ENCODE results near the gene NCEH1. TPM values are rescaled to one million over a fixed set of nuclear protein-coding genes. Genes with fewer than 3 reads are reported as not detected.

Gene NCEH1
- total and polyA plus RNA-seq, 4 donors = 1.1 to 32.3 (median 2.5) TPM

- no peak for DNase-seq (ENCODE audit: low spot score)
- Histone ChIP-seq H3K9ac (ENCODE audit: low read depth in 1 of 2, low read length in 2 of 2) (no peak overlapping the region), H3K36me3 (ENCODE audit: control insufficient read depth in 4 of 4, insufficient read depth in 3 of 4, low read depth in 1 of 4, low read length in 3 of 4) (no peaks in the 10 kb centered on the region), H3K4me3 (ENCODE audit: low read depth in 1 of 3, low read length in 3 of 3) (no peak overlapping the region), H3K27ac (ENCODE audit: low read depth in 1 of 2, low read length in 2 of 2) (no peak overlapping the region), H3K4me1 (ENCODE audit: control insufficient read depth in 4 of 4, insufficient read depth in 4 of 4, low read length in 3 of 4) (peaks cover 0 to 9% (median 3%) of the 10 kb centered on the region in 4 donors), H3K27me3 (ENCODE audit: control insufficient read depth in 4 of 4, insufficient read depth in 4 of 4, low read length in 3 of 4) (no peaks in the 10 kb centered on the region), H3K9me3 (ENCODE audit: control insufficient read depth in 4 of 4, low read length in 3 of 4) (no peaks in the 10 kb centered on the region)
- no peak for TF ChIP-seq EGR1 (IDR thresholded peaks at IDR 0.05; ENCODE audit: low read depth in 2 of 2)
- no peak for TF ChIP-seq FOXA1 (IDR thresholded peaks at IDR 0.05)
- no peak for TF ChIP-seq JUND (IDR thresholded peaks at IDR 0.05)
- TF ChIP-seq RXRA (IDR thresholded peaks at IDR 0.05) = no peak
- TF ChIP-seq YY1 (IDR thresholded peaks at IDR 0.05) = no peak
- 86% methylated on average over 3 of the region's 3 CpGs for WGBS
Observed at GRCh38 chr3:172647080-172647479, 63.8 kb downstream of the NCEH1 start.

DNA sequence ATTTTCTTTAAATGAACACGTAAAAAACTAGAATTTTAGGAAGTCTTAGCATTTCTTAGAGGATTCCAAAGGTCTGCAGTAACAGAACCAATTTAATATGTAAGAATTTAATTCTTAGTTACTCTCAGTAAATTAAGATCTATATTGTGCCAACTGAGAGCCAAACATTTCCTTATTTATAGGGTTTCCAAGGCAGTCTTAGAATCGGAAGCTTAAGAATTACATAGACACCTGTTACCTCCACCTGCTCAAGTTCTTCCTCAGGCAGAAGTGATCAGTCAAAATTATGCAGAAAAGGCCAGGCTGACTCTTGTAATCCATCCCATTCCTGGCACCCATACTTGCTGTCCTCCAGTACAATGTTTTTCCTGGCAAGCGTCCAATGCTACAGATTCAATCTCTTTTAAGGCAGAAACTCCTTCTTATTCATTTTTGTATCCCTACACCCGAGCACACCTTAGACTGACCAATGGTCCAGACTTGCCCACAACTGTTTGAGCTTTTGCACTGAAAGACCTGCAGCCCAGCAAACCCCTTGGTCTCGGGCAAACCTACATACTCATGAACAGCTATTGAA is 64.3 kb downstream of the NCEH1 start:
- H3K27ac ChIP-seq (ENCODE audit: low read depth in 1 of 2, low read length in 2 of 2) = no peak overlapping the region
- no peak overlapping the region for H3K9ac ChIP-seq (ENCODE audit: low read depth in 1 of 2, low read length in 2 of 2)
- no peaks in the 10 kb centered on the region for H3K27me3 ChIP-seq (ENCODE audit: control insufficient read depth in 4 of 4, insufficient read depth in 4 of 4, low read length in 3 of 4)
- 75% methylated on average over 5 of the region's 5 CpGs for WGBS
- TF ChIP-seq, protein P1, sequence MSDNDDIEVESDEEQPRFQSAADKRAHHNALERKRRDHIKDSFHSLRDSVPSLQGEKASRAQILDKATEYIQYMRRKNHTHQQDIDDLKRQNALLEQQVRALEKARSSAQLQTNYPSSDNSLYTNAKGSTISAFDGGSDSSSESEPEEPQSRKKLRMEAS (IDR thresholded peaks at IDR 0.05) = no peak
- TF ChIP-seq ZBTB33 (IDR thresholded peaks at IDR 0.05) (no peak), TAF1 (conservative IDR thresholded peaks at IDR 0.05) (no peak), FOXA1 (IDR thresholded peaks at IDR 0.05) (no peak), GABPA (IDR thresholded peaks at IDR 0.05 in 1 of 2, conservative IDR thresholded peaks at IDR 0.05 in 1 of 2) (no peak), JUND (IDR thresholded peaks at IDR 0.05) (no peak), SP1 (IDR thresholded peaks at IDR 0.05) (no peak), EGR1 (IDR thresholded peaks at IDR 0.05; ENCODE audit: low read depth in 2 of 2) (no peak), HNF4G (IDR thresholded peaks at IDR 0.05) (no peak), FOXA2 (IDR thresholded peaks at IDR 0.05) (no peak), YY1 (IDR thresholded peaks at IDR 0.05) (no peak), RAD21 (IDR thresholded peaks at IDR 0.05) (no peak), ATF3 (IDR thresholded peaks at IDR 0.05) (no peak), HNF4A (conservative IDR thresholded peaks at IDR 0.05) (no peak), NR2F2 (IDR thresholded peaks at IDR 0.05) (no peak)
- TF ChIP-seq, protein P2, sequence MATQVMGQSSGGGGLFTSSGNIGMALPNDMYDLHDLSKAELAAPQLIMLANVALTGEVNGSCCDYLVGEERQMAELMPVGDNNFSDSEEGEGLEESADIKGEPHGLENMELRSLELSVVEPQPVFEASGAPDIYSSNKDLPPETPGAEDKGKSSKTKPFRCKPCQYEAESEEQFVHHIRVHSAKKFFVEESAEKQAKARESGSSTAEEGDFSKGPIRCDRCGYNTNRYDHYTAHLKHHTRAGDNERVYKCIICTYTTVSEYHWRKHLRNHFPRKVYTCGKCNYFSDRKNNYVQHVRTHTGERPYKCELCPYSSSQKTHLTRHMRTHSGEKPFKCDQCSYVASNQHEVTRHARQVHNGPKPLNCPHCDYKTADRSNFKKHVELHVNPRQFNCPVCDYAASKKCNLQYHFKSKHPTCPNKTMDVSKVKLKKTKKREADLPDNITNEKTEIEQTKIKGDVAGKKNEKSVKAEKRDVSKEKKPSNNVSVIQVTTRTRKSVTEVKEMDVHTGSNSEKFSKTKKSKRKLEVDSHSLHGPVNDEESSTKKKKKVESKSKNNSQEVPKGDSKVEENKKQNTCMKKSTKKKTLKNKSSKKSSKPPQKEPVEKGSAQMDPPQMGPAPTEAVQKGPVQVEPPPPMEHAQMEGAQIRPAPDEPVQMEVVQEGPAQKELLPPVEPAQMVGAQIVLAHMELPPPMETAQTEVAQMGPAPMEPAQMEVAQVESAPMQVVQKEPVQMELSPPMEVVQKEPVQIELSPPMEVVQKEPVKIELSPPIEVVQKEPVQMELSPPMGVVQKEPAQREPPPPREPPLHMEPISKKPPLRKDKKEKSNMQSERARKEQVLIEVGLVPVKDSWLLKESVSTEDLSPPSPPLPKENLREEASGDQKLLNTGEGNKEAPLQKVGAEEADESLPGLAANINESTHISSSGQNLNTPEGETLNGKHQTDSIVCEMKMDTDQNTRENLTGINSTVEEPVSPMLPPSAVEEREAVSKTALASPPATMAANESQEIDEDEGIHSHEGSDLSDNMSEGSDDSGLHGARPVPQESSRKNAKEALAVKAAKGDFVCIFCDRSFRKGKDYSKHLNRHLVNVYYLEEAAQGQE (IDR thresholded peaks at IDR 0.05) = no peak
- TF ChIP-seq, protein P3, sequence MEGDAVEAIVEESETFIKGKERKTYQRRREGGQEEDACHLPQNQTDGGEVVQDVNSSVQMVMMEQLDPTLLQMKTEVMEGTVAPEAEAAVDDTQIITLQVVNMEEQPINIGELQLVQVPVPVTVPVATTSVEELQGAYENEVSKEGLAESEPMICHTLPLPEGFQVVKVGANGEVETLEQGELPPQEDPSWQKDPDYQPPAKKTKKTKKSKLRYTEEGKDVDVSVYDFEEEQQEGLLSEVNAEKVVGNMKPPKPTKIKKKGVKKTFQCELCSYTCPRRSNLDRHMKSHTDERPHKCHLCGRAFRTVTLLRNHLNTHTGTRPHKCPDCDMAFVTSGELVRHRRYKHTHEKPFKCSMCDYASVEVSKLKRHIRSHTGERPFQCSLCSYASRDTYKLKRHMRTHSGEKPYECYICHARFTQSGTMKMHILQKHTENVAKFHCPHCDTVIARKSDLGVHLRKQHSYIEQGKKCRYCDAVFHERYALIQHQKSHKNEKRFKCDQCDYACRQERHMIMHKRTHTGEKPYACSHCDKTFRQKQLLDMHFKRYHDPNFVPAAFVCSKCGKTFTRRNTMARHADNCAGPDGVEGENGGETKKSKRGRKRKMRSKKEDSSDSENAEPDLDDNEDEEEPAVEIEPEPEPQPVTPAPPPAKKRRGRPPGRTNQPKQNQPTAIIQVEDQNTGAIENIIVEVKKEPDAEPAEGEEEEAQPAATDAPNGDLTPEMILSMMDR (IDR thresholded peaks at IDR 0.05; ENCODE audit: low read depth, low read length, missing input control) = no peak
- DNase-seq (ENCODE audit: low spot score) = no peak
- no peak overlapping the region for H3K4me3 ChIP-seq (ENCODE audit: low read depth in 1 of 3, low read length in 3 of 3)
- peaks cover 0 to 9% (median 3%) of the 10 kb centered on the region in 4 donors for H3K4me1 ChIP-seq (ENCODE audit: control insufficient read depth in 4 of 4, insufficient read depth in 4 of 4, low read length in 3 of 4)
- H3K36me3 ChIP-seq (ENCODE audit: control insufficient read depth in 4 of 4, insufficient read depth in 3 of 4, low read depth in 1 of 4, low read length in 3 of 4) = no peaks in the 10 kb centered on the region
- no peaks in the 10 kb centered on the region for H3K9me3 ChIP-seq (ENCODE audit: control insufficient read depth in 4 of 4, low read length in 3 of 4)

Measured in liver (tissue), 9 donors.